ENCODE data around the gene CCS.

DNA sequence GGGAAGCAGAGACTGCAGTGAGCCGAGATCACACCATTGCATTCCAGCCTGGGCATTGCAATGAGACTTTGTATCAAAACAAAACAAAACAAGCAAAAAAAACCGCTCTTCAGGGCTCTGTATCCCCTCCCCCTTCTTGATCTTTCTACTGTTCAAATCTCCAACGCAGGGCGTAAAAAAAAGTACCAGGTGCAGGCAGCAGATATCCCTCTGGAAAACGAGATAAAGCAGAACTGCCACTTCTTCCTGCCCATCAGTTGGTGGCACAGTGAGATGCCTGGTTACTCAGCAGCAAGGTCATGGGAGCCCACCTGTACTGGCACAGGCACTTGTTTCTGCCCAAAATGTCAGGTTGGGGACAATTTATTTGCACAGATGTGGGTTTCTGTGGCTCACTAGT lies 11.2 kb downstream of the CCS start:
- TF ChIP-seq, protein P1, sequence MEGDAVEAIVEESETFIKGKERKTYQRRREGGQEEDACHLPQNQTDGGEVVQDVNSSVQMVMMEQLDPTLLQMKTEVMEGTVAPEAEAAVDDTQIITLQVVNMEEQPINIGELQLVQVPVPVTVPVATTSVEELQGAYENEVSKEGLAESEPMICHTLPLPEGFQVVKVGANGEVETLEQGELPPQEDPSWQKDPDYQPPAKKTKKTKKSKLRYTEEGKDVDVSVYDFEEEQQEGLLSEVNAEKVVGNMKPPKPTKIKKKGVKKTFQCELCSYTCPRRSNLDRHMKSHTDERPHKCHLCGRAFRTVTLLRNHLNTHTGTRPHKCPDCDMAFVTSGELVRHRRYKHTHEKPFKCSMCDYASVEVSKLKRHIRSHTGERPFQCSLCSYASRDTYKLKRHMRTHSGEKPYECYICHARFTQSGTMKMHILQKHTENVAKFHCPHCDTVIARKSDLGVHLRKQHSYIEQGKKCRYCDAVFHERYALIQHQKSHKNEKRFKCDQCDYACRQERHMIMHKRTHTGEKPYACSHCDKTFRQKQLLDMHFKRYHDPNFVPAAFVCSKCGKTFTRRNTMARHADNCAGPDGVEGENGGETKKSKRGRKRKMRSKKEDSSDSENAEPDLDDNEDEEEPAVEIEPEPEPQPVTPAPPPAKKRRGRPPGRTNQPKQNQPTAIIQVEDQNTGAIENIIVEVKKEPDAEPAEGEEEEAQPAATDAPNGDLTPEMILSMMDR (IDR thresholded peaks at IDR 0.05): no peak
- no peak for TF ChIP-seq POLR2A (IDR thresholded peaks at IDR 0.05)

All from body of pancreas (tissue), 4 donors.